IPS-18a (cell line): ENCODE measurements around the gene C19orf85.

Source experiments
- H3K27ac ChIP-seq: one replicate; pipeline ENCODE4 v1.5.1; 2013; ENCODE audit warnings: low read length
- H3K27me3 ChIP-seq: one replicate; pipeline ENCODE4 v1.6.1; 2013; ENCODE audit warnings: mild to moderate bottlenecking, low read length; ENCODE audit not compliant: control insufficient read depth, insufficient read depth
- H3K36me3 ChIP-seq: one replicate; pipeline ENCODE4 v1.6.1; 2013; ENCODE audit warnings: low read depth, low read length; ENCODE audit not compliant: control insufficient read depth
- H3K4me1 ChIP-seq: one replicate; pipeline ENCODE4 v1.6.1; 2013; ENCODE audit warnings: low read depth, low read length; ENCODE audit not compliant: control insufficient read depth
- H3K4me3 ChIP-seq: one replicate; pipeline ENCODE4 v1.5.1; 2013; ENCODE audit warnings: low read length
- H3K9ac ChIP-seq: one replicate; pipeline ENCODE4 v1.6.1; 2013; ENCODE audit warnings: mild to moderate bottlenecking, low read length, moderate library complexity
- H3K9me3 ChIP-seq: one replicate; pipeline ENCODE4 v1.6.1; 2013; ENCODE audit warnings: low read depth, low read length; ENCODE audit not compliant: control insufficient read depth

Gene C19orf85

DNA sequence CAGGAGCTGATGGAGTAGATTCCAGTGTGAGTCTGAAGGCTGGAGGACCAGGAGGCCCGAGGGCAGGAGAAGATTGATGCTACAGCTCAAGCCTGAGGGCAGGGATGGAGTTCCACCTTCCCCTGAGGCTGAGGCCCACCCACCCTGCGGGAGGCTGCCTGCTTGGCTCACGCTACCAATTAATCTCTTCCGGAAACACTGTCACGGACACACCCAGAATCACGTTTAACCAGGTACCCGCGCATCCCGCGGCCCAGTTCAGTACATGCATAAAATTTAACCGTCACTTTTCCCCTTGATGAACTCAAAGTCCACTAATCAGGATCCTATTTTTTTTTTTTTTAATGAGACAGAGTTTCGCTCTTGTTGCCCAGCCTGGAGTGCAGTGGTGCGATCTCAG, 6.7 kb upstream of the C19orf85 start:
- Histone ChIP-seq H3K4me1 (no peaks in the 10 kb centered on the region), H3K27ac (no peak overlapping the region), H3K36me3 (no peaks in the 10 kb centered on the region), H3K4me3 (no peak overlapping the region), H3K9me3 (no peaks in the 10 kb centered on the region), H3K27me3 (peaks cover 3% of the 10 kb centered on the region), H3K9ac (no peak overlapping the region)

GRCh38 chr19:55468054-55468393, 3.5 kb upstream of the C19orf85 start:
- Histone ChIP-seq H3K4me1 (no peaks in the 10 kb centered on the region), H3K27ac (no peak overlapping the region), H3K27me3 (peaks cover 21% of the 10 kb centered on the region), H3K9ac (no peak overlapping the region), H3K4me3 (no peak overlapping the region), H3K36me3 (no peaks in the 10 kb centered on the region), H3K9me3 (no peaks in the 10 kb centered on the region)

GRCh38 chr19:55467236-55468053, 2.9 kb upstream of the C19orf85 start:
- Histone ChIP-seq H3K9ac (no peak overlapping the region), H3K27me3 (peaks cover 22% of the 10 kb centered on the region), H3K27ac (no peak overlapping the region), H3K36me3 (no peaks in the 10 kb centered on the region), H3K9me3 (no peaks in the 10 kb centered on the region), H3K4me1 (no peaks in the 10 kb centered on the region), H3K4me3 (no peak overlapping the region)

DNA sequence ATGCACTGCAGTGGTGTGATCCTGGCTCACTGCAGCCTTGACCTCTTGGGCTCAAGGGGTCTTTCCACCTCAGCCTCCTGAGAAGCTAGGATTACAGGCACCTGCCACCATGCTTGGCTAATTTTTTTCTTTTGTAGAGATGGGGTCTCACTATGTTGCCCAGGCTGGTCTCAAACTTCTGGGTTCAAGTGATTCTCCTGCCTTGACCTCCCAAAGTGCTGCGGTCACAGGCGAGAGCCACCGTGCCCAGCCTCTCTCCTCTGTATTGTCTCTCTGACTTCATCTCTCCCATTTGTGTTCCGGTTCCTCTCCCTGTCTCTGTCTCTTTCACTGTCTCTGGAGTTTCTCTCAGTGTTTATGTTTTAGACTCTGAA, 1.7 kb upstream of the C19orf85 start:
- Histone ChIP-seq H3K9me3 (no peaks in the 10 kb centered on the region), H3K4me1 (no peaks in the 10 kb centered on the region), H3K9ac (no peak overlapping the region), H3K36me3 (no peaks in the 10 kb centered on the region), H3K4me3 (no peak overlapping the region), H3K27me3 (peaks cover 22% of the 10 kb centered on the region), H3K27ac (no peak overlapping the region)

DNA sequence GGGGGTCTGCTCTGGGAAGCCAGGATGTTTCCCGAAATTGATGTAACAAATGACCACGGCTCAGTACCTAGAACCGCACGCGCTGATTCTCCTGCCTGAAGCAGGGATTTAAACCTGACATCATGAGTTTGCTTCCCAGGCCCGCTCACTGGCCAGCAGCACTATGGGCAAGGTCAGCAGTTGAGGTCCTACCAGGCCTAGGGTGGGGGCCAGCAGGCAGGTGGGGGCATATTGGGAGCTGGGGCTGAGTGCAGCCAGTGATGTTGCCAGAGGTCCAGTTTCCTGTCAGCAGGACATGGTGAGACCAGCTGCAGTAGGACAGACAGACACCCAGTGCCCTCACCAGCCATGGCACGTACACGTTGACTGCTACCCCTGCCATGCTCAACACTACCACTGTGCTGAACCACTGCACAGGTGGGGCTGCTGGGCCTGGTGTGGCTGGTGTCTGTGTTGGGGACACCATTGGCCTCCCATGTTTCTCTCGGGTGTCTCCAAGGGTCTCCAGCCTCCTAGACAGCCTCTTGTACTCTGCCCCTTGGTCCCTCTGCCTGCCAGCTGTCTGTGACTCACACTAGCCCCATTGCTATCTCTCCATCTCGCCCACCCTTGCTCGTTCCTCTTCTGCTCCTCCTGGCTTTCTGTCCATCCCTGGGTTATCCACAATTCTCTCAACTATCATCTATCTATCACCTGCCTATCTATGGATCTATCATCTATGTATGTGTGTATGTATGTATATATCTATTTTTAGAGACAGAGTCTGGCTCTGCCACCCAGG, 1.1 kb upstream of the C19orf85 start:
- Histone ChIP-seq H3K4me1 (no peaks in the 10 kb centered on the region), H3K9me3 (no peaks in the 10 kb centered on the region), H3K27me3 (peaks cover 22% of the 10 kb centered on the region), H3K27ac (no peak overlapping the region), H3K36me3 (no peaks in the 10 kb centered on the region), H3K9ac (no peak overlapping the region), H3K4me3 (no peak overlapping the region)

- no peak overlapping the region for H3K9ac ChIP-seq
- peaks cover 5% of the 10 kb centered on the region for H3K4me1 ChIP-seq
- peaks cover 22% of the 10 kb centered on the region for H3K27me3 ChIP-seq
Measured at GRCh38 chr19:55464039-55464661, 401 bp downstream of the C19orf85 start.

DNA sequence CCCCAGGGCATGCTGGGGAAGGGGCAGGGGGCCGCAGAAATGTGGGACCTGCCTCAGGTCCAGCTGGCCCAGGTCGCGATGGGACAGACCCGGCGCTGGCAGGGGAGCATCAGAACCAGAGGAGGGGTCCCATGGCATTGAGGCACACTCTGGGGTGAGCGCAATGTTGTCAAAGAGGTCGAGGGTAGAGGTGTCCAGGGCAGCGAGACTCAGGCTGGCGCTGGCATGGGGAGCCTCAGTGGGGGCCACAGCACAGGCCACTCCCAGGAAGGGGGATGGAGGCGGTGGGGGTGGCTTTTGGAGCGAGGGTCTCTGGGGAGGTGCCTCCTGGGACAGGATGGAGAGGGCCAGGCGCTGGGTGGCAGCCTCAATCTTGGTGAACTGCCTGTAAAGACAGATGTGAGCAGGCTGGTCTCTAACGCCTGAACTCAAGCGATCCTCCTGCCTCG, 944 bp downstream of the C19orf85 start:
- Histone ChIP-seq H3K9me3 (no peaks in the 10 kb centered on the region), H3K9ac (no peak overlapping the region), H3K4me1 (peaks cover 5% of the 10 kb centered on the region), H3K36me3 (no peaks in the 10 kb centered on the region), H3K4me3 (no peak overlapping the region), H3K27ac (no peak overlapping the region), H3K27me3 (peaks cover 22% of the 10 kb centered on the region)

More at GRCh38 chr19:55464039-55464661, 401 bp downstream of the C19orf85 start:
- no peak overlapping the region for H3K27ac ChIP-seq
- H3K4me3 ChIP-seq: no peak overlapping the region
- no peaks in the 10 kb centered on the region for H3K9me3 ChIP-seq
- no peaks in the 10 kb centered on the region for H3K36me3 ChIP-seq

DNA sequence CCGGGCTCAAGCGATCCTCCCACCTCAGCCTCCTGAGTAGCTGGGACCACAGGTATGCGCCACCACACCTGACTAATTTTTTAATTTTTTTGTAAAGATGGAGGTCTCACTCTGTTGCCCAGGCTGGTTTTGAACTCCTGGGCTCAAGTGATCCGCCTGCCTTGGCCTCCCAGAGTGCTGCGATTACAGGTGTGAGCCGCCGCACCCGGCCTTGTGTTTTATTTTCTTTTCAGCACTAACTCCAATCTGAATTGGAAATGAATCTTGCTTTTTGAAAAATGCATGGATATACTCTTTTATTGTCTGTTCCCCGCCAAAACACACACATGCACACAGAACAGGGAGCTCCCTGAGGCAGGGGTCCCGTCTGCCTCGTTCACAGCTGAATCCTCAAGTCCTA, 1.8 kb downstream of the C19orf85 start:
- H3K9ac ChIP-seq: no peak overlapping the region
- H3K27ac ChIP-seq: no peak overlapping the region
- H3K36me3 ChIP-seq: no peaks in the 10 kb centered on the region
- no peaks in the 10 kb centered on the region for H3K9me3 ChIP-seq
- no peak overlapping the region for H3K4me3 ChIP-seq
- peaks cover 5% of the 10 kb centered on the region for H3K4me1 ChIP-seq
- H3K27me3 ChIP-seq: peaks cover 22% of the 10 kb centered on the region

DNA sequence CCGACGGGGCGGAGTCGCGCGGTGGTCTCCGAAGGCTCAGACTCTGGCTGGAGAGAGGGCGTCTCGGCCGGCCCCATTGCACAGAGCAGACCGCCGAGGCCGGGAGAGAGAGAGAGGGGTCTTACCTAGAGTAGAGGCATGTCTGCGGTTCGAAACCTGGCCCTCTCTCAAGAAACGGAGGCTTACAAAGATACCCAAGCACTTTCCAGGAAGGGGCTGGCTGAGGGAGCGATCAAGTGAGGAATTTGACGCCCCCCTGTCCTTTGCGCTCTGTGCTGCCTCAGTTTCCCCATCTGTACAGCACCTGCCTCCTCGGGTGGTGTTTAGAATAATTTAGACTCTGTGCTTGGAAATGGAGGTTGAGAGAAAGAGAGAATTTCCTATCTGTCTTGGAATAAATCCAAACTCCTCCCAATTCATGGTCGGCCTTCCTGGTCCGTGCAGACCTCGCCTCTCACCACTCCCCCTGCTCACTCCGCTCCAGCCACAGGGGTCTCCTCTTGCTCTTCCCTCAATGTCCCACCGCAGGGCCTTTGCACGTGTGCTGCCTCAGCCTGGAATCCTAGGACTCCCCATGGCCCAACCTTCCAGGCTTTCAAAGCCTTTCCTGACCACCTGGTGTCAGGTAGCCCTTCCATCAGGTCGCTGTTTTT, 2.5 kb downstream of the C19orf85 start:
- no peak overlapping the region for H3K27ac ChIP-seq

DNA sequence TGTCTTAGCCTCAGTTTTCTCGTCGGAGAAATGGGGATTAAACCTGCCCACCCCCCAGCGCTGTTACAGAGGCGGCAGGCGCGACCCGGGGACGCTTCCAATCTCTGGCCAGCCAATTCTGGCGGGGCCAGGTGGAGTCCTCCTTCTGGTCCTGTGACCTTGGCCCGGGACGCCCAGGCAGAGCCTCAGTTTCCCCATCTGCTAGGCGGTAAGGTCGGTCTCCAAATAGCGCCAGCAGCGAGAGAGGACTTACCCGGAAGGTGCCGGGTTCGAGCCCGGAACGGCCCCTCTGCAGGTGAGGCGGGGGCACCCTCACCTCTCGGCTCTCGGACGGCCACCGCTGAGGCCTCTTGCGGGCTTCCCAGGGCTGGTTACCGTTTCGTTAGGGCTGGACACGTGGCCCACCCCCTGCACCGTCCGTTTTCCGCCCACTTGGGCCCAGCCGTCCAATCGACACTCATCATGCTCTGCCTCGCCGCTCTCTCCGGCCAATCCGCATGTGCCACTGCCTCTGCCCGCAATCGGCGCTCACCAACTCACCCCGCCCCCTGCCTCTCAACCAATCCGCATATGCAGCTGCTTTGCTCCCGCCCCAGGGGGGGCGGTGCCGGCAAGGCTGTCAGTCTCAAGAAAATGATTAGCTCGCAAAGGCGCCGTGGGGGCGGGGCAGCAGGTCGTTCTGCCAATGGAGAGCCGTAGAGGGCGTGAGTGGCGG, 3.1 kb downstream of the C19orf85 start, which contains the start of gene ISOC2:
Gene ISOC2 (minus strand): TSS at position 384 of the 715 bp plus-strand sequence. CDS start 5,156 bp downstream, outside the sequence.
- Histone ChIP-seq H3K9ac (peak within 1 kb of the TSS; percentile 75), H3K27me3 (peaks cover 21% of the 10 kb centered on the region), H3K27ac (peak within 1 kb of the TSS; percentile 89), H3K4me1 (peaks cover 5% of the 10 kb centered on the region), H3K9me3 (no peaks in the 10 kb centered on the region), H3K36me3 (no peaks in the 10 kb centered on the region), H3K4me3 (peak within 1 kb of the TSS; percentile 86)

More for the DNA sequence above, 2.5 kb downstream of the C19orf85 start:
- Histone ChIP-seq H3K4me3 (peak overlapping the region; percentile 46), H3K4me1 (peaks cover 5% of the 10 kb centered on the region), H3K9ac (no peak overlapping the region), H3K36me3 (no peaks in the 10 kb centered on the region), H3K27me3 (peaks cover 22% of the 10 kb centered on the region), H3K9me3 (no peaks in the 10 kb centered on the region)
